HG03066 (cell line): ENCODE results near the gene VPS37C.
A peak's percentile ranks its signal among the peaks of the same experiment; 100 is the strongest.

Experiments used
- ATAC-seq: cut with Tn5 transposase; IDR thresholded peaks from one replicate; pipeline ENCODE4 v1.9.1; 2021; ENCODE audit warnings: low read depth; ENCODE audit not compliant: unreplicated experiment

The VPS37C gene

DNA sequence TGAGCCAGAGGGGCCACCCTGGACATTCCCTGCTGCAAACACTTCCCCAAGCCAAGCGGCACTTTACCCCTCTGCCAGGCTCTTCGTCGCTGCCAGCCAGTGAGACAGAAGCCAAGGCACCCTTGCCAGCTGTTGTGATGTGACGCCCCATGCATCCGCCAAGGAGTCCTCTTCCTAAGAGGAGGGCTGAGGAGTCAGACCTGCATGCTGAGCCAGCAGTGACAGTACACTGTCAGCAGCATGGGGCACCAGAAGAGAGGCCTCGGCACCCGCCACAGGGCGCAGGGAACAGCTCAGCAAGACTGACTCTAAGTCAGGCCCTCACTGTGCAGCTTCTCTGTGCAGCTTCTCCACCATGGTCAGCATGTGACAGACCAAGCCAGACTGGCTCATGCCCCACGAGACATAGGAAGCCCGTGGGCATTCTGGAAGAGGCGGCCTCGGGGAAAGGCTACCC lies 26.4 kb downstream of the VPS37C start:
- no peak for ATAC-seq

DNA sequence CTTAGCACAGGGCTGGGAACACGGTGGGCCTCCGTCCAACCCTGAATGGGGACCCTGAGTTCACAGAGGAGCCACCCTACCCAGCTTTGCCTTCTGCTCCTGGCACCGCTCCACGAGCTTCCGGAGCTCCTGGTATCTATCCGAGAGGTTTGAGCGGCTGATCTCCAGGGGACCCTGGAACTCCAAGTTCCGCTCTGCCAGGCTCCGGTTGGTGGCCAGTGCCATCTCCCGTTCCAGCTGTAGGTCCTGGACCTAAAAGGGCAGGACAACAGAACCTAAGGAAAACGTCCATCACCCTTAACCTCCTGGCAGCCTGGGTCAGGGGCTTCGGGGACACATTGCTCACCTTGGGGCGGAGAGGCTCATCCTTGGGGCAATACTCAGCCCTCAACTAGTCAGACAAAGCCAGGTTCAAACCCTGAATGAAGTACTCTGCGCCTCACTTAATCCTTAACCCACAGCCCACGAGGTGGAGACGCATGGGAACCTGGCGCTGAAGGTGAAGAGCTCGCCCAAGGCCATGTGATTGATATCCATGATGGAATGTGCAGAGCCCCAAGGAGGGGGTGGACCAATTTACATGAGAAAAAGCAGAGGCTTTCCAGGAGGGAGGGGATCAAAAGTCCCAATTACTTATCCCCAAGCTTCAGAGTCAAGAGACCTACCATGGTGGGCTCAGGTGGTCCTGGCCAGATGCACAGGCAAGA lies 27.1 kb downstream of the VPS37C start:
- no peak for ATAC-seq

DNA sequence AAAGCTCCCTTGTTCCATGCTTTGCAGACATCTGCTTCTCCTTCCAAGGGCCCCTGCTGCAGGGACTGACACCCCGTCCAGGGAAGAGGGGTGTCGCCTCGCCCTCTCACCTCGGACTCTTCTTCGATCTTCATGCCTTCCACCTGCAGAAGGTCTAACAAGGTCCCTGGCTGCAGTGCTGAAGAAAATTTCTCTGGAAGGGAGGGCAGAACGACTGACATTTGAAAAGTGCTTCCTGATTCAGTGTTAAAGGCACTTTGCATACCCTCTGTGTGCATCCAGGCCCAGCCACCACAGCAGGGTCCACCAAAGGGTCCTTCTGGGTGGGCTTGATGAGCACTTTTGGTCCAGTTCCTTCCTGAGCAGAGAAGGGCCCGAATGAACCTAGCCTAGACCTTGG lies 28.1 kb downstream of the VPS37C start:
- no peak for ATAC-seq

DNA sequence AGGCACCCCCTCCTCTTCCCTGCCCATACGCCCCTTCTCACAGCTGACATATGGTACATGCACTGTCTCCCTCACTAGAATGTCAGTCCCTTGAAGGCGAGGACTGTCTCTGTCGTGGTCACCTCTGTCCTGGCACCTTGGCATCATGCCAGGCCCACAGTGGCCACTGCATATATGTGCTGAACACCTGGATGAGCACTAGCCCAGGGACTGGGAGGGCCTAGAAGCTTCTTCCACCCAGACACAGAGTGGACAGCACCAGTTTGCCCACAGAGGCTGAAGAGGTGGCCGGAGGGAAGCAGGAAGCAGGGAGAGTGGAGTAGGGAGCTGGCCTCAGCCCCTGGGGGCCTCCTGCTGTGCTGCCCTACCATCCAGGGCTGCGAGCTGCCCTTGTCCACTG lies 28.6 kb downstream of the VPS37C start:
- ATAC-seq = no peak

DNA sequence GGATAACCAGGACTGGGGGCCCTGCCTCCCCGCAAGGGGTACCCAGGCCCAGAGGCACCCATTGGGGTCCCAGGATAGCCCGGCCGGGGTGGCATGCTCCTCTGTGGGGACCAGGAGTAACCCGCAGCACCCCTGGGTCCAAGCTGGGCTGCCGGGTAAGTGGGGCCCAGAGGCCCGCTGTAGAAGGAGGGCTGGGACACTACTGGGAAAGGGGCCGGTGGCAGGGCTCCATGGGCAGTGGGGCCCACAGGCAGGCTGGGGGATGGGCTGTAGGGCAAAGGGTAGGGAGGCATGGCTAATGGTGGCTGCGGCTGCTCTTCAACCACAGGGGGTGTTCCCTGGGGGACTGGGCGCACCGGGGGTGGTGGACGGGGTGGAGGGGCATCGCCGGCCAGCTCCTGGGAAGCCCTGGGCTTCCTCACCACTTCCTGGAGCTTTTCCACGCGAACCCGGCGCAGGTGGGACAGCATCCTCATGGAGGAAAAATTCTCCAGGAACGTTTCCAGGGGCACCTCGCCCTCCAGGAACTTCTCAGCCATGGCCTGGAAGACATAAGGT lies 29.1 kb downstream of the VPS37C start:
- no peak for ATAC-seq

DNA sequence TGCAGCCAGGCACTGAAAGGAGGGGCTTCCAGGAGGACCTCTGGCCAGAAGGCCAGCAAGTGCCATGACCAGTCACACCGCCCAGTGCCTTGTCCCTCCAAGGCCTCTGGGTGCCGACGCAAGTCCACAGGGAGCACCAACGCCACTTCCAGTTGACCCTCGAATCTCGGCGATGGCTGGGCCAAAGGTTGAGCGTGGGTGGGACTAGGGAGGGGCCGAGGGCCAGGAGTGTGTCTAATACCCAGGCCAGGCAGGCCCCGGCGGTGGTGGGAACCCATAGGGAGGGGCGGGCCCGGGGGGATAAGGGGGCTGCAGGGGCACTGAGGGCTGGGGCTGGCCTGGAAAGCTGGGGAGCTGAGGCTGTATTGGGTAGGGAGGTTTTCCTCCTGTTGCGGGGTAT lies 29.6 kb downstream of the VPS37C start:
- no peak for ATAC-seq

DNA sequence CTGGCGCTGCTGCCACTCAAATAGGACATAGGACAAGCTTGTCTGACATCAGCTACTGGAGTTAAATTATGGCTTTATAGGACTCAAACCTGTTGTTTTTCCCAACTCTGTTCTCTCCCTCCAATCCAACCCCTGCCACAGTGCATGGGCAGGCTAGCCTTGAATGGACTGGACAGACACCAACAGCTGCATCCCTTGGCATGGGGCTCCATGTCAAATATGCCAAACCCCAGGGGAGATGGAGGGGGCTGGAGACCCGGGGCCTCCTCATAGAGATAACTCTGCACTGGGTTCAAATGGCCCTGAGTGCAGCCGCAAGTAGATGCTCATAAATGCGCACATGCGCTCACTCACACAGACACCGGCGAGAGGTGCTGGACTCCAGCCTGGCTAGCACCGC lies 30.0 kb downstream of the VPS37C start:
- no peak for ATAC-seq

DNA sequence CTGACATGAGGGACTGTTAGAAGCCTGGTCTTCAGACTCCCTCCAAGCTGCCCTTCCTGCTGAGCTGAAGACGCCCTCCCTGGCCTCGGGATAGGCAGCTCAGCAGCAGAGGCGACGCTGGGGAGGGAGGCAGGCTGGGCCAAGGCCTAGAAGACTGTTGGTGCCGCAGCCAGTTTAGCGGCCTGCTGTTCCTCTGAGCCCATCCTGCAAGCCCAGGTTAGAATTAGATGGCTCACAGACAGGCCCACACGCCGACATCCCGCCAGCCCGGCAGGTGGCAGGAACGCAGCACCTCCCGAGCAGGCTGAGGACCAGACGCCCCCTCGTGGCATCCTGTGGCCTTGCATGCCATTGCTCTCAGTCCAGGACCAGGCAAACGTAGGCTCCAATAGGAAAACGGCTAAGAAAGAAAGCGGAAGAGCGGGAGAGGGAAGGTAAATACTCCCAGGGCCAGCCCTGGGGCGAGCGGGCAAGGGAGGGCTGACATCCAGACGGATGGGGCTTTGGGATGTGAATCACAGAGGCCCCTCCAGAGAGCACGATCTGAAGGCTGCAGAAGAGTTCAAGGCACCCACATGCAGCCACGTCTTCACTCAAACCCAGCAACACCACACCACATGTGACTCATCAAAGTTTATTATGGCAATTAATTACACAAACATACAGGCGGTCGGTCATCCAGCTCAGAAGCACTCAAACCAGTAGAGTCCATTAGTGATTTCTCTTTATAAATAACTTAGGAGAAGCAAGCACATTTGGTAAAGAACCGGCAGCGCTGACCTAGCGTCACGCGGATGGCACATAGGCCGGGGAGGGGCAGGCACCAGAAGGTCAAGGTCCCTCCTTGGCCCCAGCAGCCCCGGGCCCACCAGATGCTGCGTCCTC lies 31.3 kb downstream of the VPS37C start:
- peak; percentile 95 for ATAC-seq

DNA sequence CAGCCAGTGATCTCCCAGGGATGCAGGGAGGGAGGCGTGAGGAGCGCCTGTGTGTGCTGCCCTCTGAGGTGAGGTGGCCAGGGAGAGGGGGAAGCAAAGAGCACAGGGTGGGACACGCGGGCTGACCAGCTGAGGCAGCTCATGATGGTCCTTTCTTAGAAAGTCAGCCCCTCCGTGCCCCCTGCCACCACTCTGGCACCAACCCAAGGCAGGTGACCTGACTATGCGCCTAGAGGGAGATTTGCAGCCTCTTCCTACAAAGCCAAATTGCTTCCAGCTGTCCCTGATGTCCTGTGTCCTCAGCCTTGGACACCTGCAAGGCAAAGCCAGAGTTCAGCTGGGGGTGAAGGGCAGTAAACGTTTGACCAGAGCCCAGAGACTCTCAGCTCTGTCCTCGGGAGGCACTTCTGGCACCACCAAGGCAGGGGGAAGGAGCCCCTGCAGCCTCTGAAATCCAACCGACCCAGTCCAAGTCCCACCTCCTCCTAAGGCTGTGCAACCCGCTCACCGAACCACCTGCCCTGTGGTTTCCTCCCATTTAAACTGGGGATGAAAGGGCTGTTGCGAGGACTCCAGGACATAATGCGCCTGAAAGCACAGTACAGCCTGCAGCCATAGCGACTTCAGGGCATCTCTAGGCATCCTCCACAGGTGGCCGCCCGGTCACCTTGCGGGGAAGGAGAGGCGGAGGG lies 32.1 kb downstream of the VPS37C start:
- no peak for ATAC-seq

DNA sequence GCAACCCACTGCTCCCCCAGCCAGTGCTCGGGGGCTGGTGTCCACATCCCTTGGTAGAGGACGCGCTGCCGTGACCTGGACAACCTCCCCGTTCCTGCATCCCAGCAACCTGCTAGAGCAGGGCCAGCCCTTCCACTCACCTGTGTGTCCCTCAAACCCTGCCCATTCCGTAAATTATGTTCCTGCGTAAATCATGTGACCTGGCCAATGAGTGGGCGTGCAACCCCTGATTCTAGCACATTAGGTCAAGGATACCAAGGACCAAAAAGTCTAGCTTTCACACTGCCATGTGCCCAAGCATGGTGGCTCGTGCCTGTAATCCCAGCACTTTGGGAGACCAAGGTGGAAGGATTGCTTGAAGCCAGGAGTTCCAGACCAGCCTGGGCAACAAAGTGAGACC lies 33.2 kb downstream of the VPS37C start:
- no peak for ATAC-seq

DNA sequence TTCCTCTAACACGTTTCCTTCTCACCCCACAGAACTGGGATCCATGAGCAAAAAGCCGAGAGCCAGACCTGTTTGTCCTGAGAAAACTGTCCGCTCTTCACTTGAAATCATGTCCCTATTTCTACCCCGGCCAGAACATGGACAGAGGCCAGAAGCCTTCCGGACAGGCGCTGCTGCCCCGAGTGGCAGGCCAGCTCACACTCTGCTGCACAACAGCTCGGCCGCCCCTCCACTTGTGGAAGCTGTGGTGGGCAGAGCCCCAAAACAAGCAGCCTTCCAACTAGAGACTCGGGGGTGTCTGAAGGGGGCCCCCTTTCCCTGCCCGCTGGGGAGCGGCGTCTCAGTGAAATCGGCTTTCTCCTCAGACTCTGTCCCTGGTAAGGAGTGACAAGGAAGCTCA lies 35.0 kb downstream of the VPS37C start:
- ATAC-seq = no peak

DNA sequence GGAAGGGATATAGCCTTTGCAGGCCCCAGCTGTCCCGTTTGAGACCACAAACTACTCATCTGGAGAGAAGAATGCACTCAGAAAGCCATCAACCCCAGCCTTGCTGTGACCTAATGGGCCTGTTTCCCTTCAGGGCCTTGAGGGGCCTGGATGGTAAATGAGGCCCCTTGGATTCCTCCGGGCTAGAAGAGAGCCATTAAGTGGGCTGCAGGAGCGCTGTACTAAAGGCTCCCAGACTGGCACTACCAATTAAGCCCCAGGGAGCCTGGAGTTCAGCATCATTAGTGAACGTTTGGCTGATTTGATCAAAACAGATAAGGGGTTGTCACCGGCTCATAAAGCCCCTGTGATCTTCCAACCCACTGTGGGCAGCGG lies 35.9 kb downstream of the VPS37C start:
- ATAC-seq = no peak

DNA sequence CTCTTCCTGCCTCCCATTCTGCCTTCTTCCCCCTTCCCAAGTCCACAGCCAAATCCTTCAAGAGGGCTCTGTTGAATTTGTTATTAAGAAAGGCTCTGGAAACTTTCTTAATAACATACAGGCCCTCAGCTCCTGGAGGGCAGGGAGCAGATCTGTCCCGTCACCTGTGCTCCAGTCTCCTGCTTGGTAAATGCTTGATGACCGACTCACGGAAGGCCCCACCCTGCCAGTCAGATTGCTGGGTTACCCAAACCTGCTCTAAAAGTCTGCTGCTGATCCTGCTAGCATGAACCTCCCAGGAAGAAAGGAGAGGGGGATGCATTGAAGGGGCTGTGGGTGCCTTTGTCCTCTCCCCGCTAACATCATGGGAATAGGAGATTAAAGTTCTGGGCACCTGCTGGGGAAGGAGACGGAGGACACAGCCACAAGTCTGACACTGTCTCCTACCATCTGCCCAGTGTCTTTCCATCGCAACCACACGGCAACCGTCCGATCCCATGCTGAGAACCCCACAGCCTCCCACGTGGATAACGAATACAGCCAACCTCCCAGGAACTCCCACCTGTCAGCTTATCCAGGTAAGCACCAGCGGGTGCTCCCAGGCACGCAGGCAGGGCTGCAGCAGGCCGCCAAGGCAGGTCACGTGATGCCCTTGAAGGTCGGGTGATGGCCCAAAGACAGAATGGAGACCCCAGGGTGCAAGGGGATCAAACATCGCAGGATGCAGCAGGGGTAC lies 36.5 kb downstream of the VPS37C start:
- no peak for ATAC-seq

DNA sequence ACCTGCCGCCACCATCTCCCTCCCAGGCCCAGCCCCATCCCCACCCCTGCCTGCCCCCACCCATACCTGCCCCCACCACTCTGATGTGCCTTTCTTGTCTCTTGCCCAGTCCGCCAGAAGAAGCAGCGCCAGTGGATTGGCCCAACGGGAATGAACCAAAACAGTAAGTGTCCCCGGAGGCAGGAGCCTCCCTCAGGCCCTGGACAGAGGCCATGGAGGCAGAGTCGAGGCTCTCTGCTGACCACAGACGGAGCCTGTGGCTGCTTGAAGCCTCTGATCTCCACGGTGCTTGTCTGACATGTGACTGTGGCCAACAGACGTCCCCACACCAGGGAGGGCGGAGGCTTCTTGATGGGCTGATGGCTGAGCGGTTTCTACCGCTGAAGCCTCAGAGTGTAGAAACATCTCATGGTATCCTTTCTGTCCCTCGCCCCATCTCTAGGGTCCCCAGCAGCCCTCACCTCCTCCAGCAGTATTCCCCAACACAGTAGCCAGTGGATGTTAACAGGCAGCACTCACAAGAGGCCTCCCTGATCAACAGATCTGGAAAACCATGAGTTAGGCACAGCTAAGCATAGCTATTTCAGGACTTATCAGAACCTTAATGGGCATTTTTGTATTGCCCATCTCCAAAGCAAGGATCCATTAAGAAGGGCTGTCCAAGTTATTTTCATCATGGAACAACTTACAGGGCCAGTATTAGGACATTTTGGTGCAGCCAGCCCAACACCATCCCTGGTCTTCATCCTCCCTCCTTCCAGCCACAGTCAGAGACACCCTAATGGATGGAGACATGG lies 37.3 kb downstream of the VPS37C start:
- no peak for ATAC-seq

DNA sequence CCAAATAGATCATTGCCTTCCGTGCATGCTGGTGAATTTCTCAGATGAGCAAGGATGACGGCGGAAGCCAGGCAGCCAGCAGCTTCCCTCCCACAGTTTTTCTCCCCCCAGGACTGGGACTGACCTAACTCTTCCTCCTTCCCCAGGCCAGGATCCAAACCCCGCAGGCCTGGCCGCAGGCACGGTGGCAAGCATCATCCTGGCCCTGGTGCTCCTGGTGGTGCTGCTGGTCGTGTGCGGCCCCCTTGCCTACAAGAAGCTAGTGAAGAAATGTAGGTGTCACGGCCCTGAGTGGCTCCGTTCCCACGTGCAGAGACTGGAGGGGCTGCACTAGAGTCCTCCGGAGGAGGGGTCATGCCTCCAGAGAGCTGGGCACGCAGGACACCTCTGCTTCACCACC lies 38.5 kb downstream of the VPS37C start:
- no peak for ATAC-seq

DNA sequence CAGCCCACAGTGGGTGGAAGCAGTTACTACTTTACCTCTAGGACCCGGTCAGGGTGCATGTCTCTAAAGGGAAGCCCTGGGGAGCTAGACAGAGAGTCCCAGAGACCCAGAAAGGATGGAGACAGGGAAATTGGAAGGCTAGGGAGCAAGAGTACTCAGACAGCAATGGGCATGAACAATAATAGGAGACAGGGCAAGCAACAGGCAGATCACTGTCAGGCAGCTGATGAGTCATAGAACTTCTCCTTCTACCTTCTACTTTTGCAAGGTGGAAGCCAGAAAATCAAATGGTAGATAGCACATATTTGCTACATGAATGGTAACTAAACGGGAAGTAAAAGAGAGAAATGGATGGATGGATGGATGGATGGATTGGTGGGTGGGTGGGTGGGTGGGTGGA lies 39.3 kb downstream of the VPS37C start:
- ATAC-seq = no peak

DNA sequence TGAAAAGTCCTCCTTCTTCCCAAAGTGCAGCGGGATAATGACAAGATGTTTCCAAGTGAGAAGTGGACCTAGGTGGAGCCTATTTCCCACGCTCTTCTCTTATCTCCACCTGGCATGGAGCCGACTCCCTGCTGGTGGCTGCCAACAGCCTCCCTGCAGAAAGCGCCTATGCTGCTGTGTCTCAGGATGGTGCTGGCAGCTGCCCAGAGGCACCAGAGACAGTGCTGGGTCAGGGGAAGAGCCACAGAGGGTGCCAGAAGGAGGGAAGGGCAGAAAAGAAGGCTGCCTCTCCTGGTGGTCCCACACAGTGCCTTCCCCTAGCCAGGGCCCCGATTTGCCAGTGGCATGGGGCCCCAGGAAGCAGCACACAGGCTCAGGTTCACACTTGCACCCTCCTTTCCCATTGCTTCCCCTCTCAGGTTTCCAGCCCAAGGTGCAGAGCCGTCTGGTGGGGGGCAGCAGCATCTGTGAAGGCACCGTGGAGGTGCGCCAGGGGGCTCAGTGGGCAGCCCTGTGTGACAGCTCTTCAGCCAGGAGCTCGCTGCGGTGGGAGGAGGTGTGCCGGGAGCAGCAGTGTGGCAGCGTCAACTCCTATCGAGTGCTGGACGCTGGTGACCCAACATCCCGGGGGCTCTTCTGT lies 39.9 kb downstream of the VPS37C start:
- no peak for ATAC-seq

DNA sequence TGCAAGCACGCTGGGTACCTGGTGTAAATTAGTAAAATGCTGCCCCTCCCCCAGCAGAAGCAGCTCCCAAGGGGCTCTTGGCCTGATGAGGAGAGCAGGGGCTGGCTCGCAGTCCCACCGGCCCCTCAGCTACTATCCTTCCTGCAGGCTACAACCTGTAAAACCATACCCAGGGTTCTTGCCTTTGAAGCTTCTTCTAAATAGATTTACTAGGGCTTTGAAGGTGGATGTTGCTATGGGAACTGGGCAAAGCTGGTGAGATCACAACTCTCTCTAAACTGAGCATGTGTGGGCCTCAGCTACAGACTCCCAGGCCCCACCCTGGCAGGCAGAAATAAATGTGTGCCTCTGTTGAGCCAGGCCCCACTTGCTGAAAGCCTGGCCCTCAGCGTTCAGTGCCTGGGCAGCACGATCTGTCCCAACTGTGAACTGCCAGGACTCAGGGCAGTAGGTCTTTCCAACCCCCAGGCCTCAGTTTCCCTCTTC lies 40.5 kb downstream of the VPS37C start:
- ATAC-seq = no peak

DNA sequence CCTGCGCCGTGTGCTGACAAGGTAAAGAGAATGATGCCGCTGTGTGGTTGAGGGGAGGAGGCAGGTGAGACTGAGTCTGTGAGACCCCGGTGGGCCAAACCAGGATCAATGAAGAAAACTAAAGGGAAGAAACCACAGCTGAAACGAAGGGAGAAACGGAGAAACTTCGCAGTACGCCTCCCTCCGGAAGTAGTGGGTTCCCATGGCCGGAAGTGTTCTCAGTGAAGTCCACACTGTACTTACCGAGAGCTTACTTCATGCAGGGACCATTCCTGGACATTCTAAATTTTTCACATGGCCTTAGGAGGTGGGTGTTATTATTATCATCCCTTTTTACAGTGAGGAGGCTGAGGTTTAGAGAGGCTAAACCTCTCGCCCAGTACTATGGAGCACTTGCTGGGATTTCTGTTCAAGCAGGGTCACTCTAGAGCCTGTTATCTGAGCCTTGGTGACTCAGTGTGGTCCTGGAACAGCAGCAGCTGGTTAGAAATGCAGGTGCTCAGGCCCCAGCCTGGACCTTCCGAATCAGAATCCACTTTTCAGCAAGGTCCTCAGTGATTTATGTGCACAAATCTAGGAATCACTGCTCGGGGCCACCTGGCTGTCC lies 41.0 kb downstream of the VPS37C start:
- ATAC-seq = no peak
